NCI-H524 (cell line): ENCODE measurements around the gene CDIPT.
"Not testable (repeated sequence)": the region's sequence is repeated elsewhere in the genome, so short reads cannot be mapped to it uniquely, and the experiment has no call there.

ENCODE experiments used
- DNase-seq, 2 experiments: peaks; one replicate each; lab custom pipeline; 2025; lab: John Stamatoyannopoulos, UW

The CDIPT gene

GRCh38 chr16:29896841-29897240 lies 33.8 kb upstream of the CDIPT start:
- DNase-seq: no peak

GRCh38 chr16:29894352-29894751 lies 31.3 kb upstream of the CDIPT start:
- no peak for DNase-seq

- DNase-seq: no peak
Measured at GRCh38 chr16:29893553-29893952, 30.5 kb upstream of the CDIPT start.

GRCh38 chr16:29892458-29892813 lies 29.4 kb upstream of the CDIPT start:
- DNase-seq: no peak

GRCh38 chr16:29891525-29892457 lies 28.8 kb upstream of the CDIPT start:
- no peak for DNase-seq

GRCh38 chr16:29889372-29889771 lies 26.3 kb upstream of the CDIPT start:
- DNase-seq: not testable (repeated sequence)

GRCh38 chr16:29883987-29884386 lies 21.0 kb upstream of the CDIPT start:
- no peak for DNase-seq

GRCh38 chr16:29881050-29881449 lies 18.0 kb upstream of the CDIPT start:
- DNase-seq: no peak

- DNase-seq: no peak
Measured at GRCh38 chr16:29878172-29878571, 15.1 kb upstream of the CDIPT start.

- DNase-seq: no peak
Measured at GRCh38 chr16:29877266-29877961, 14.4 kb upstream of the CDIPT start.

- DNase-seq: no peak
Measured at GRCh38 chr16:29876594-29877249, 13.7 kb upstream of the CDIPT start.

GRCh38 chr16:29876217-29876593 lies 13.2 kb upstream of the CDIPT start:
- DNase-seq: no peak

- no peak for DNase-seq
Measured at GRCh38 chr16:29875206-29875605, 12.2 kb upstream of the CDIPT start.

GRCh38 chr16:29873319-29873718 lies 10.3 kb upstream of the CDIPT start:
- no peak for DNase-seq

- DNase-seq: no peak
Measured at GRCh38 chr16:29871822-29872546, 9.0 kb upstream of the CDIPT start.

- DNase-seq: not testable (repeated sequence)
Measured at GRCh38 chr16:29869067-29869466, 6.0 kb upstream of the CDIPT start.

GRCh38 chr16:29868396-29869009 lies 5.5 kb upstream of the CDIPT start:
- peak; percentile 30 to 56 for DNase-seq

- DNase-seq: no peak
Measured at GRCh38 chr16:29864205-29864604, 1.2 kb upstream of the CDIPT start.

GRCh38 chr16:29863669-29863984 lies 601 bp upstream of the CDIPT start:
- DNase-seq: no peak

- DNase-seq: peak in 1 of 2 experiments; percentile 39
Measured at GRCh38 chr16:29862383-29862883, 593 bp downstream of the CDIPT start.

- no peak for DNase-seq
Measured at GRCh38 chr16:29860218-29860617, 2.8 kb downstream of the CDIPT start.

- DNase-seq: no peak
Measured at GRCh38 chr16:29858974-29859373, 4.1 kb downstream of the CDIPT start.
